Sigmoid colon (tissue), 7 donors: Measurements from ENCODE around the gene CHRNB1. TPM values are rescaled to one million over a fixed set of nuclear protein-coding genes. Genes with fewer than 3 reads are reported as not detected.

Experiments used
- DNase-seq: peaks from one replicate; pipeline ENCODE4 v3.0.0-alpha.2; 2019
- H3K27ac ChIP-seq, 4 donors: fragments of 200-600 bp; sonication (generic); one replicate each; pipeline ENCODE4 v1.5.1; 2016 to 2019; ENCODE audit warnings: mild to moderate bottlenecking in 1 of 4
- H3K27me3 ChIP-seq, 3 donors: fragments of 200-600 bp; sonication (generic); one replicate each; pipeline ENCODE4 v1.5.1; 2019; ENCODE audit warnings: mild to moderate bottlenecking in 1 of 3
- H3K36me3 ChIP-seq, 4 donors: fragments of 200-600 bp; sonication (generic); one replicate each; pipeline ENCODE4 v1.5.1; 2016 to 2019
- H3K4me1 ChIP-seq, 4 donors: fragments of 200-600 bp; sonication (generic); one replicate each; pipeline ENCODE4 v1.5.1; 2017 to 2019
- H3K4me3 ChIP-seq, 4 donors: fragments of 200-600 bp; sonication (generic); one replicate each; pipeline ENCODE4 v1.5.1; 2017 to 2019; ENCODE audit warnings: mild to moderate bottlenecking in 2 of 4, moderate library complexity in 1 of 4
- H3K9me3 ChIP-seq, 4 donors: fragments of 200-600 bp in 3 of 4; sonication (generic) in 3 of 4; one replicate each; pipeline versions ENCODE4 v1.5.1 to v1.6.1; 2013 to 2019
- CTCF ChIP-seq, 4 experiments: fragments of 450-650 bp in 3 of 4; fragments of 200-600 bp in 1 of 4; IDR thresholded peaks; one replicate each; pipeline ENCODE4 v1.5.1; 2016 to 2019; ENCODE audit warnings: antibody characterized with exemption in 4 of 4, mild to moderate bottlenecking in 3 of 4, moderate library complexity in 2 of 4
- EP300 ChIP-seq, 4 donors: sonication (generic); formaldehyde crosslinking; IDR thresholded peaks; one replicate each; pipeline ENCODE4 v1.6.1; 2017; ENCODE audit warnings: antibody characterized with exemption in 4 of 4
- POLR2A ChIP-seq, 2 donors: fragments of 450-650 bp; IDR thresholded peaks; one replicate each; pipeline ENCODE4 v1.6.1; 2016; ENCODE audit warnings: antibody characterized with exemption in 2 of 2, mild to moderate bottlenecking in 2 of 2, moderate library complexity in 2 of 2
- POLR2AphosphoS5 ChIP-seq, 4 donors: sonication (generic); formaldehyde crosslinking; IDR thresholded peaks; one replicate each; pipeline ENCODE4 v1.6.1; 2017; ENCODE audit warnings: antibody characterized with exemption in 4 of 4
- WGBS, 2 donors: extraction: QIAGEN DNeasy Blood & Tissue Kit; methylation state at CpG; one replicate each; pipeline ENCODE4 v1.1.7; 2013; 5-methylcytosine and 5-hydroxymethylcytosine counted together
- intact Hi-C: fragments of 100-400 bp; cut with DNase I; formaldehyde crosslinking; loops from one replicate; pipeline ENCODE4 v1.15.1; 2023
- polyA plus RNA-seq, 3 donors: library from polyadenylated mRNA; stranded (reverse); fragments of 200-250 nt; gene quantifications; one replicate each; pipeline ENCODE4 v1.2.3, GENCODE V29; 2013
- total RNA-seq, 4 donors: library from RNA; depleted of rRNA; stranded (reverse); fragments of >200 nt; gene quantifications; one replicate each; pipeline ENCODE4 v1.1.0, GENCODE V29; 2016
- donor health status: healthy with polysubstance abuse.
- donor health status: Bipolar disorder and iron deficiency.
- donor health status: healthy.

CHRNB1 gene
- total and polyA plus RNA-seq, 7 donors, result 4.2 to 13.2 (median 7.5) TPM

GRCh38 chr17:7475764-7476422 lies 31.0 kb downstream of the CHRNB1 start:
- Histone ChIP-seq H3K4me3 (no peak overlapping the region), H3K36me3 (no peaks in the 10 kb centered on the region), H3K4me1 (peaks cover 0 to 73% (median 56%) of the 10 kb centered on the region in 4 donors), H3K27me3 (no peaks in the 10 kb centered on the region), H3K27ac (peak overlapping the region; percentile 94 to 100 (median 100)), H3K9me3 (no peaks in the 10 kb centered on the region)
- TF ChIP-seq POLR2AphosphoS5 (IDR thresholded peaks at IDR 0.05) (peak; percentile 61 to 84 (median 72)), EP300 (IDR thresholded peaks at IDR 0.05) (peak in 1 of 4 donors; percentile 50), CTCF (IDR thresholded peaks at IDR 0.05) (no peak), POLR2A (IDR thresholded peaks at IDR 0.05) (no peak)
- intact Hi-C loops, result loop anchor here (2.0 kb wide), 3 partner anchors 19 to 71 kb away; partner anchors contain the start of gene TMEM256
- WGBS, 2 donors, result 75 to 81% methylated on average over 15 of the region's 15 CpGs
- peak; percentile 92 for DNase-seq

- 38 to 48% methylated on average over 3 of the region's 3 CpGs for WGBS, 2 donors
- Histone ChIP-seq H3K36me3 (no peaks in the 10 kb centered on the region), H3K27me3 (no peaks in the 10 kb centered on the region), H3K4me3 (no peak overlapping the region), H3K9me3 (no peaks in the 10 kb centered on the region), H3K4me1 (peaks cover 0 to 73% (median 55%) of the 10 kb centered on the region in 4 donors), H3K27ac (peak overlapping the region; percentile 94 to 100 (median 100))
- no peak for TF ChIP-seq CTCF (IDR thresholded peaks at IDR 0.05)
- TF ChIP-seq EP300 (IDR thresholded peaks at IDR 0.05), result no peak
- TF ChIP-seq POLR2A (IDR thresholded peaks at IDR 0.05), result no peak
- DNase-seq, result no peak
- intact Hi-C loops, result loop anchor here (2.0 kb wide), 3 partner anchors 20 to 72 kb away; partner anchors contain the start of gene TMEM256
These were observed 31.6 kb downstream of the CHRNB1 start for GRCh38 chr17:7476494-7476893.

- Histone ChIP-seq H3K36me3 (no peaks in the 10 kb centered on the region), H3K27me3 (no peaks in the 10 kb centered on the region), H3K4me1 (peaks cover 0 to 73% (median 55%) of the 10 kb centered on the region in 4 donors), H3K27ac (peak overlapping the region; percentile 94 to 100 (median 100)), H3K9me3 (no peaks in the 10 kb centered on the region), H3K4me3 (peak overlapping the region in 3 of 4 donors; percentile 61 to 100 (median 95))
- DNase-seq, result no peak
- no peak for TF ChIP-seq POLR2AphosphoS5 (IDR thresholded peaks at IDR 0.05)
- no peak for TF ChIP-seq EP300 (IDR thresholded peaks at IDR 0.05)
- no peak for TF ChIP-seq CTCF (IDR thresholded peaks at IDR 0.05)
- TF ChIP-seq POLR2A (IDR thresholded peaks at IDR 0.05), result no peak
- intact Hi-C loops, result loop anchor here (2.0 kb wide), 3 partner anchors 20 to 72 kb away; partner anchors contain the start of gene TMEM256
- WGBS, 2 donors, result 92% methylated on average over 5 of the region's 5 CpGs
These were observed 32.1 kb downstream of the CHRNB1 start for GRCh38 chr17:7476951-7477350.

GRCh38 chr17:7477392-7478275 lies 32.8 kb downstream of the CHRNB1 start:
- peak; percentile 82 for DNase-seq
- Histone ChIP-seq H3K27me3 (no peaks in the 10 kb centered on the region), H3K36me3 (no peaks in the 10 kb centered on the region), H3K9me3 (no peaks in the 10 kb centered on the region), H3K4me3 (peak overlapping the region; percentile 61 to 100 (median 96)), H3K4me1 (peaks cover 0 to 79% (median 61%) of the 10 kb centered on the region in 4 donors), H3K27ac (peak overlapping the region; percentile 94 to 100 (median 100))
- WGBS, 2 donors, result 47 to 69% methylated on average over 26 of the region's 26 CpGs
- TF ChIP-seq POLR2AphosphoS5 (IDR thresholded peaks at IDR 0.05) (peak; percentile 25 to 69 (median 59)), POLR2A (IDR thresholded peaks at IDR 0.05) (no peak)
- intact Hi-C loops, result loop anchor here (2.0 kb wide), 3 partner anchors 21 to 73 kb away; partner anchors contain the start of gene TMEM256
